ENCODE results near the gene TMEM30B. TPM values are rescaled to one million over a fixed set of nuclear protein-coding genes. Genes with fewer than 3 reads are reported as not detected.

Gene TMEM30B
- total and polyA plus RNA-seq, 10 of the 15 experiments (the other 5 are each of a cell fraction or from before 2014, with no cell fraction given), result 0.10 TPM; not detected in 9

DNA sequence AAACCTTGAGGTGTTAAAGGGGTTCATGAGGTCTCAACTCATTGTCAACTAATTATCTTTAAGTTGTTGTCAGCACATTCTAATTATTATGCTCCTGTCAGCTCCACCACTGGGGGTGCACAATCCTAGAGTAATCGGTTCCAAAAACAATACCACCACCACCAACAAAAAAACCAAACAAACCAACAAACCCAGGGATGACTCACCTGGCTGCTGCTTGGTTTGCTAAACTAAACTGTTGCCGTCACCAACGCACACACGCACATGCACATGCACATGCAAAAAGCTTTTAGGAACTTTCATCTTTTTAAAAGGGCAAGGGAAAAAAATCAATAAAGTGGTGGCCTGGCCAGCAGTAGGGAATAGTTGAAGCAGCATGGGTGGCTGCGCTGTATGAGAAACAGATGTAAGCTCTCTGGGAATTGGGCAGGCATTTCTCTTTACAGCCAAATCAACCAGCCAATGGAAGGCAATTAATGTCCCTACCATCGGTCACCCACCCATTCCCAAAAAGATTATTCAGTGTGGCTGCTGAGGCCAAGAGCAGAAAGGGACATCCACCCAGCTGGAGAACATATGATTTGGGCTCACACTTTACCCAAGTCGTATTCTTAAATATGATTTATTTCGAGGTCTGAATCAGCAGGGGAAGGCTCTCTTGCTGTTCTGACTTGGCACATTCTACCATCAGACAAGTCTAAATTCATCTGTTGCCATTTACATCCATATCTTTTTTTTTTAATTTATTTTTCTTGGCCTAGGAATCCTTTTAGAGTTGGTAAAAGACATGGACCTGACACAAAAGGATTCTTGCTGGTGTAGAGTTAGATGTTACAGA, 20.0 kb downstream of the TMEM30B start:
- Histone ChIP-seq H3K36me3 (ENCODE audit: control insufficient read depth in 2 of 2, insufficient read depth in 2 of 2, low read length in 1 of 2) (no peaks in the 10 kb centered on the region), H3K9ac (ENCODE audit: control insufficient read depth, insufficient read depth, low read length) (no peak overlapping the region), H3K27ac (ENCODE audit: control insufficient read depth, insufficient read depth) (no peak overlapping the region), H3K4me1 (ENCODE audit: control insufficient read depth, insufficient read depth, low read length) (no peaks in the 10 kb centered on the region), H3K79me2 (ENCODE audit: control insufficient read depth, insufficient read depth, low read length) (no peaks in the 10 kb centered on the region), H4K20me1 (ENCODE audit: control insufficient read depth, insufficient read depth) (no peaks in the 10 kb centered on the region), H3K27me3 (replicated peaks in 1 of 2; ENCODE audit: control insufficient read depth in 2 of 2, insufficient read depth in 2 of 2, low read length in 1 of 2) (no peaks in the 10 kb centered on the region), H3K4me2 (ENCODE audit: control insufficient read depth, insufficient read depth) (no peak overlapping the region), H3K9me3 (replicated peaks; ENCODE audit: control insufficient read depth, insufficient read depth, low read length) (no peaks in the 10 kb centered on the region), H2AFZ (ENCODE audit: control insufficient read depth, low read depth, low read length) (no peak overlapping the region), H3K4me3 (no peak overlapping the region)
- no peak for TF ChIP-seq BCL11A (IDR thresholded peaks at IDR 0.05; ENCODE audit: low read depth, low read length)
- no peak for TF ChIP-seq SIN3A (IDR thresholded peaks at IDR 0.05; ENCODE audit: low read depth, low read length)
- no peak for TF ChIP-seq FOS (IDR thresholded peaks at IDR 0.05; ENCODE audit: borderline replicate concordance, extremely low read depth, insufficient read length)
- no peak for TF ChIP-seq TARDBP (IDR thresholded peaks at IDR 0.05; ENCODE audit: borderline replicate concordance)
- no peak for TF ChIP-seq CEBPB (IDR thresholded peaks at IDR 0.05; ENCODE audit: borderline replicate concordance in 1 of 2, low read depth in 2 of 2, low read length in 2 of 2)
- no peak for TF ChIP-seq ZNF217 (IDR thresholded peaks at IDR 0.05)
- TF ChIP-seq, protein P1, sequence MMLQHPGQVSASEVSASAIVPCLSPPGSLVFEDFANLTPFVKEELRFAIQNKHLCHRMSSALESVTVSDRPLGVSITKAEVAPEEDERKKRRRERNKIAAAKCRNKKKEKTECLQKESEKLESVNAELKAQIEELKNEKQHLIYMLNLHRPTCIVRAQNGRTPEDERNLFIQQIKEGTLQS (IDR thresholded peaks at IDR 0.05; ENCODE audit: borderline replicate concordance, extremely low read depth, low read depth, low read length), result no peak
- TF ChIP-seq, protein P2, sequence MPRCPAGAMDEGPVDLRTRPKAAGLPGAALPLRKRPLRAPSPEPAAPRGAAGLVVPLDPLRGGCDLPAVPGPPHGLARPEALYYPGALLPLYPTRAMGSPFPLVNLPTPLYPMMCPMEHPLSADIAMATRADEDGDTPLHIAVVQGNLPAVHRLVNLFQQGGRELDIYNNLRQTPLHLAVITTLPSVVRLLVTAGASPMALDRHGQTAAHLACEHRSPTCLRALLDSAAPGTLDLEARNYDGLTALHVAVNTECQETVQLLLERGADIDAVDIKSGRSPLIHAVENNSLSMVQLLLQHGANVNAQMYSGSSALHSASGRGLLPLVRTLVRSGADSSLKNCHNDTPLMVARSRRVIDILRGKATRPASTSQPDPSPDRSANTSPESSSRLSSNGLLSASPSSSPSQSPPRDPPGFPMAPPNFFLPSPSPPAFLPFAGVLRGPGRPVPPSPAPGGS (IDR thresholded peaks at IDR 0.05; ENCODE audit: borderline replicate concordance, insufficient read depth, low read depth, low read length, poor library complexity, severe bottlenecking), result no peak
- TF ChIP-seq, protein P3, sequence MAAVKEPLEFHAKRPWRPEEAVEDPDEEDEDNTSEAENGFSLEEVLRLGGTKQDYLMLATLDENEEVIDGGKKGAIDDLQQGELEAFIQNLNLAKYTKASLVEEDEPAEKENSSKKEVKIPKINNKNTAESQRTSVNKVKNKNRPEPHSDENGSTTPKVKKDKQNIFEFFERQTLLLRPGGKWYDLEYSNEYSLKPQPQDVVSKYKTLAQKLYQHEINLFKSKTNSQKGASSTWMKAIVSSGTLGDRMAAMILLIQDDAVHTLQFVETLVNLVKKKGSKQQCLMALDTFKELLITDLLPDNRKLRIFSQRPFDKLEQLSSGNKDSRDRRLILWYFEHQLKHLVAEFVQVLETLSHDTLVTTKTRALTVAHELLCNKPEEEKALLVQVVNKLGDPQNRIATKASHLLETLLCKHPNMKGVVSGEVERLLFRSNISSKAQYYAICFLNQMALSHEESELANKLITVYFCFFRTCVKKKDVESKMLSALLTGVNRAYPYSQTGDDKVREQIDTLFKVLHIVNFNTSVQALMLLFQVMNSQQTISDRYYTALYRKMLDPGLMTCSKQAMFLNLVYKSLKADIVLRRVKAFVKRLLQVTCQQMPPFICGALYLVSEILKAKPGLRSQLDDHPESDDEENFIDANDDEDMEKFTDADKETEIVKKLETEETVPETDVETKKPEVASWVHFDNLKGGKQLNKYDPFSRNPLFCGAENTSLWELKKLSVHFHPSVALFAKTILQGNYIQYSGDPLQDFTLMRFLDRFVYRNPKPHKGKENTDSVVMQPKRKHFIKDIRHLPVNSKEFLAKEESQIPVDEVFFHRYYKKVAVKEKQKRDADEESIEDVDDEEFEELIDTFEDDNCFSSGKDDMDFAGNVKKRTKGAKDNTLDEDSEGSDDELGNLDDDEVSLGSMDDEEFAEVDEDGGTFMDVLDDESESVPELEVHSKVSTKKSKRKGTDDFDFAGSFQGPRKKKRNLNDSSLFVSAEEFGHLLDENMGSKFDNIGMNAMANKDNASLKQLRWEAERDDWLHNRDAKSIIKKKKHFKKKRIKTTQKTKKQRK (IDR thresholded peaks at IDR 0.05; ENCODE audit: low read depth, low read length), result no peak
- no peak for TF ChIP-seq PAX8 (IDR thresholded peaks at IDR 0.05)
- no peak for TF ChIP-seq PML (IDR thresholded peaks at IDR 0.05; ENCODE audit: low read length)
- TF ChIP-seq POU2F2 (IDR thresholded peaks at IDR 0.05; ENCODE audit: borderline replicate concordance, low read depth, low read length), result no peak
- in situ Hi-C loops (cut with MboI), result no loop called here
- no peak for FAIRE-seq
- no TSS peak for BruUV-seq (replicated peaks)
- 41% methylated on average over 8 of the region's 8 CpGs for WGBS (ENCODE audit: insufficient coverage, insufficient replicate concordance, low lambda C conversion rate, missing lambda C conversion rate)
- intact Hi-C loops (cut with micrococcal nuclease; ENCODE audit: unreplicated experiment), result no loop called here
- CTCF ChIA-PET, result interaction anchor here (1.5 to 2.1 kb wide), 2 partner anchors 7 to 8 kb away, joined by 3 to 10 read pairs; no protein-coding TSS in a partner anchor
- RAD21 ChIA-PET (ENCODE audit: unreplicated experiment), result no interaction called here
- no peak for DNase-seq (ENCODE audit: low read depth, low spot score)
- ATAC-seq, result no peak
- SMC1A ChIA-PET (ENCODE audit: uncharacterized antibody, unreplicated experiment), result interaction anchor here (0.6 kb wide), 1 partner anchor 922 kb away, joined by 5 read pairs; no protein-coding TSS in a partner anchor
- POLR2A ChIA-PET, result no interaction called here
